GM21526 (cell line): Measurements from ENCODE around the gene STK36.

ENCODE experiments used
- ATAC-seq: cut with Tn5 transposase; IDR thresholded peaks from one replicate; pipeline ENCODE4 v1.9.1; 2021; ENCODE audit warnings: moderate library complexity; ENCODE audit not compliant: unreplicated experiment, low FRiP score

Gene STK36

DNA sequence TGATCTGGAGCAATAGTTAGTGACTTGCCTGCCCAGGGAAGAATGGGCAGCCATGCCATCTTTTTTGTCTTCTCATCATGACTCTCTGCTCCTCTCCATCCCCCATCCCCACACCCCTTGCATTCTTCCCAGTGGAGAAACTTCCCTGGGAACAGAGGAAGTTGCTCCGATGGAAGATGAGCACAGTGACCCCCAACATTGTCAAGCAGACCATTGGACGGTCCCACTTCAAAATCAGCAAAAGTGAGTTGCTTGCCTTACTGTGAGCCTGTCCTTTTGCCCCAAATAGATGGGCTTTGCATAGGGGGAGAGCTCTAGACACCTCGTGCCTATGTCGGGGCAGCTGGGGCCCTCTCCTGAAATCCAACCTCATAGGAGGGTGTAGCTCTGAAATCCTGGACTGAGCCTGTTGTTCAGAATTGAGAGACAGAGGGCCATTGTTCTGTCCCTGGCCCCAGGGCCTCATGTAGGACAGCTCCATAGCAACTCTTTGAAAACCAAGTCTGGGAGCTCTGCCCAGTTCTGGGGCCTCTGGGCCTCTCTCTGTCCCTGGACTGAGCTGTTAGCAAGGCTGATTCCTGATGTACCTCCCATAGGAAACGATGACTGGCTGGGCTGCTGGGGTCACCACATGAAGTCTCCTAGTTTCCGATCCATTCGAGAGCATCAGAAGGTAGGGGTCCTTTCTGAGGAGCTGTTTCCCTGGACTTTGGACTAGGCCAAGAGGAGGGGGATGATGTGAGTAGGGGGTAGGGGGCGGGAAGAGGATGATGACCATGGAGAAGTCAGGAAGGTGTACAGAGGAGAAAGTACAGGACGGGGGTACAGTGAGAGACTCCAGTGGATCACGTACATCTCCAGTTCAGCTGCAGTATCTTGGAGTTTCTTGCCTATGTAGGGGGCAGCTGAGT lies 73.9 kb downstream of the STK36 start:
- ATAC-seq, result no peak

DNA sequence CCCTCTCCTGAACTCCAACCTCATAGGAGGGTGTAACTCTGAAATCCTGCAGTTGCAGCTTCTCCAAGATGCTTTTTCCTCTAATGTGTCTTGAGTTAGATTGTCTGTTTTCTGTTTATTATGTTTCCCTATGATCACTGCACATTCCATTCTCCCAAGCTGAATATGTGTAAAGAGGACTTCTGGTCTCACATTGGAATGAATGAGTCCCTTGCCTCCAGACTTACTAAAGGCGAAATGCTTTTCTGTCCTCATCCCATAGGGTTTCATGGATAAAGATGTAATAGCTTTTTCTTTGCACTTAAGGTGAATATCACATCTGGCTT lies 74.5 kb downstream of the STK36 start:
- ATAC-seq, result no peak

GRCh38 chr2:218746960-218747359 lies 75.1 kb downstream of the STK36 start:
- no peak for ATAC-seq

DNA sequence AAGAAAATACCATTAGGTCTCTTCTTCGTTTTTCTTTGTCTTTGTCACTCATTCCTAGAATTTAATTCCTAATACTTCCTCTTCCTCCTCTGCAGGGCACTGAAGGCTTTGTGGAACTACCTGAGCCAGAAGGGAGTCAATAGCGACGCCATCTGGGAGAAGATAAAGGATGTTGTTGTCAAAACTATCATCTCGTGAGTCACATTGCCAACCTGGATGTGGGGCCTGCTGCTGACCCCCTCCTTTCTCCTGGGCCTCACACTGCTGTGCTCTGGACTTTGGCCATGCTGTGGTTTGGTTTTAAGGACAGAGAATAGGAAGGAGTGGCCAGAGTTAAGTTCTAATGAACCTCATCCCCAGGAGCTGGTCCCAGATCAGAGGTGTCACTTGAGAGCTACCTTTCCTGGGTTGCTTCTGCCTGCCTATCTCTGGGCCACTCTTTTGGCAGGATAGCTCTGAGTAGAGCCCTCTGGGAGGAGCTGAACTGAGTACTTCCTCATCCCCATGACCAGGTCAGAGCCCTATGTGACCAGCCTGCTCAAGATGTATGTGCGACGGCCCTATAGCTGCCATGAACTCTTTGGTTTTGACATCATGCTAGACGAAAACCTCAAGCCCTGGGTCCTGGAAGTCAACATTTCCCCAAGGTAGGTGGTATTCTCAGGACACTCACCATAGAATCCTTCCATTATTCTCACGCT lies 77.0 kb downstream of the STK36 start:
- ATAC-seq, result no peak
